Smooth muscle cell (in vitro differentiated cells): ENCODE data around the gene SLCO4C1. TPM values are rescaled to one million over a fixed set of nuclear protein-coding genes. Genes with fewer than 3 reads are reported as not detected.

Source experiments
- DNase-seq: peaks from one replicate; lab custom pipeline; 2025; ENCODE audit not compliant: unreplicated experiment; lab: John Stamatoyannopoulos, UW
- H2AFZ ChIP-seq: fragments of 200-600 bp; sonication (generic); 2 replicates; pipeline ENCODE4 v1.6.0; 2016; ENCODE audit warnings: antibody characterized with exemption, low read depth, mild to moderate bottlenecking
- H3F3A ChIP-seq: fragments of 200-600 bp; sonication (generic); 2 replicates; pipeline ENCODE4 v1.6.0; 2017; ENCODE audit warnings: antibody characterized with exemption, low read depth
- H3K27ac ChIP-seq: fragments of 200-600 bp; sonication (generic); 2 replicates; pipeline ENCODE4 v1.5.1; 2016; ENCODE audit warnings: low read depth, mild to moderate bottlenecking
- H3K27me3 ChIP-seq: fragments of 200-600 bp; sonication (generic); 2 replicates; pipeline ENCODE4 v1.6.1; 2016; ENCODE audit warnings: low read depth, mild to moderate bottlenecking
- H3K36me3 ChIP-seq: fragments of 200-600 bp; sonication (generic); 2 replicates; pipeline ENCODE4 v1.5.1; 2016; ENCODE audit warnings: low read depth
- H3K4me1 ChIP-seq: fragments of 200-600 bp; sonication (generic); 2 replicates; pipeline ENCODE4 v1.5.1; 2016; ENCODE audit warnings: low read depth
- H3K4me2 ChIP-seq: fragments of 200-600 bp; sonication (generic); 2 replicates; pipeline ENCODE4 v1.6.0; 2016; ENCODE audit warnings: mild to moderate bottlenecking
- H3K4me3 ChIP-seq: fragments of 200-600 bp; sonication (generic); 2 replicates; pipeline ENCODE4 v1.5.1; 2016; ENCODE audit warnings: mild to moderate bottlenecking
- H3K79me2 ChIP-seq: fragments of 200-600 bp; sonication (generic); 2 replicates; pipeline ENCODE4 v1.6.0; 2016; ENCODE audit warnings: low read depth, mild to moderate bottlenecking
- H3K9ac ChIP-seq: fragments of 200-600 bp; sonication (generic); 2 replicates; pipeline ENCODE4 v1.6.0; 2016; ENCODE audit warnings: low read depth
- H3K9me3 ChIP-seq: fragments of 200-600 bp; sonication (generic); replicated peaks from 2 replicates; pipeline ENCODE4 v1.5.1; 2016; ENCODE audit warnings: low read depth
- H4K20me1 ChIP-seq: fragments of 200-600 bp; sonication (generic); 2 replicates; pipeline ENCODE4 v1.6.0; 2016; ENCODE audit warnings: low read depth
- CTCF ChIP-seq: fragments of 200-600 bp; sonication (generic); IDR thresholded peaks from 2 replicates; pipeline ENCODE4 v1.5.1; 2017; ENCODE audit warnings: borderline replicate concordance, mild to moderate bottlenecking, antibody characterized with exemption; ENCODE audit not compliant: insufficient read depth, poor library complexity, severe bottlenecking
- WGBS: methylation state at CpG from one replicate; pipeline ENCODE4 v1.1.7; 2016; ENCODE audit warnings: low lambda C conversion rate; 5-methylcytosine and 5-hydroxymethylcytosine counted together
- polyA plus RNA-seq: library from polyadenylated mRNA; unstranded; fragments of >200 nt; fragmentation: Nextera tagmentation; extraction: Ambion mirVana; gene quantifications from 2 replicates; pipeline ENCODE4 v1.2.1, GENCODE V29; 2016
- total RNA-seq: library from RNA; depleted of rRNA; stranded (reverse); fragments of >200 nt; gene quantifications from 2 replicates; pipeline ENCODE4 v1.2.3, GENCODE V29; 2014

SLCO4C1 gene
- total and polyA plus RNA-seq, 2 experiments from 2014 or later: 0.36 TPM; not detected in 1

GRCh38 chr5:102283102-102283797, 12.8 kb downstream of the SLCO4C1 start:
- 94% methylated on average over 2 of the region's 2 CpGs for WGBS
- no peaks in the 10 kb centered on the region for H3K27me3 ChIP-seq
- H3K9me3 ChIP-seq: no peaks in the 10 kb centered on the region
- no peak overlapping the region for H2AFZ ChIP-seq
- no peak for TF ChIP-seq CTCF
- no peaks in the 10 kb centered on the region for H3K36me3 ChIP-seq
- H3K4me1 ChIP-seq: no peaks in the 10 kb centered on the region
- no peak overlapping the region for H3K27ac ChIP-seq
- H4K20me1 ChIP-seq: no peaks in the 10 kb centered on the region
- no peak overlapping the region for H3K4me3 ChIP-seq
- H3F3A ChIP-seq: no peaks in the 10 kb centered on the region
- no peak overlapping the region for H3K4me2 ChIP-seq
- no peaks in the 10 kb centered on the region for H3K79me2 ChIP-seq
- H3K9ac ChIP-seq: no peak overlapping the region
- DNase-seq: no peak

GRCh38 chr5:102279711-102280110, 16.4 kb downstream of the SLCO4C1 start:
- no peak overlapping the region for H3K4me3 ChIP-seq
- H3K79me2 ChIP-seq: no peaks in the 10 kb centered on the region
- H3K9me3 ChIP-seq: no peaks in the 10 kb centered on the region
- no peaks in the 10 kb centered on the region for H4K20me1 ChIP-seq
- no peak for TF ChIP-seq CTCF
- H3K4me2 ChIP-seq: no peak overlapping the region
- no peaks in the 10 kb centered on the region for H3K27me3 ChIP-seq
- no peaks in the 10 kb centered on the region for H3F3A ChIP-seq
- H3K27ac ChIP-seq: no peak overlapping the region
- H3K36me3 ChIP-seq: no peaks in the 10 kb centered on the region
- H2AFZ ChIP-seq: no peak overlapping the region
- DNase-seq: no peak
- no peaks in the 10 kb centered on the region for H3K4me1 ChIP-seq
- 84% methylated on average over 1 of the region's 1 CpG for WGBS
- no peak overlapping the region for H3K9ac ChIP-seq

GRCh38 chr5:102278231-102278630, 17.9 kb downstream of the SLCO4C1 start:
- no peak overlapping the region for H3K9ac ChIP-seq
- TF ChIP-seq CTCF: no peak
- no peaks in the 10 kb centered on the region for H3K9me3 ChIP-seq
- no peaks in the 10 kb centered on the region for H3K4me1 ChIP-seq
- no peak for DNase-seq
- H3K27ac ChIP-seq: no peak overlapping the region
- no peak overlapping the region for H2AFZ ChIP-seq
- H3K4me2 ChIP-seq: no peak overlapping the region
- no peaks in the 10 kb centered on the region for H3K79me2 ChIP-seq
- H3K36me3 ChIP-seq: no peaks in the 10 kb centered on the region
- 98% methylated on average over 2 of the region's 2 CpGs for WGBS
- no peaks in the 10 kb centered on the region for H4K20me1 ChIP-seq
- H3F3A ChIP-seq: no peaks in the 10 kb centered on the region
- H3K4me3 ChIP-seq: no peak overlapping the region
- H3K27me3 ChIP-seq: no peaks in the 10 kb centered on the region

GRCh38 chr5:102277144-102277543, 18.9 kb downstream of the SLCO4C1 start:
- H3K27ac ChIP-seq: no peak overlapping the region
- H3F3A ChIP-seq: no peaks in the 10 kb centered on the region
- H3K9me3 ChIP-seq: no peaks in the 10 kb centered on the region
- no peaks in the 10 kb centered on the region for H3K27me3 ChIP-seq
- WGBS: 91% methylated on average over 2 of the region's 2 CpGs
- H3K4me1 ChIP-seq: no peaks in the 10 kb centered on the region
- H3K4me3 ChIP-seq: no peak overlapping the region
- no peaks in the 10 kb centered on the region for H3K36me3 ChIP-seq
- no peak overlapping the region for H2AFZ ChIP-seq
- H4K20me1 ChIP-seq: no peaks in the 10 kb centered on the region
- no peak overlapping the region for H3K4me2 ChIP-seq
- no peak for TF ChIP-seq CTCF
- H3K9ac ChIP-seq: no peak overlapping the region
- no peaks in the 10 kb centered on the region for H3K79me2 ChIP-seq
- DNase-seq: no peak
